HFFc6 (cell line): Measurements from ENCODE around the gene LUZP2. TPM values are rescaled to one million over a fixed set of nuclear protein-coding genes. Genes with fewer than 3 reads are reported as not detected.
"Not testable (repeated sequence)": the region's sequence is repeated elsewhere in the genome, so short reads cannot be mapped to it uniquely, and the experiment has no call there.

ENCODE experiments used
- DNase-seq: peaks from one replicate; pipeline ENCODE4 v3.0.0-alpha.2; 2018
- H3K27ac Mint-ChIP-seq: 2 replicates; pipeline ENCODE4 v1.8.0; 2020; ENCODE audit warnings: mild to moderate bottlenecking, mixed read lengths
- H3K27me3 Mint-ChIP-seq: 2 replicates; pipeline ENCODE4 v1.8.0; 2021; ENCODE audit warnings: mild to moderate bottlenecking, moderate library complexity, mixed read lengths; ENCODE audit not compliant: insufficient read depth
- H3K36me3 Mint-ChIP-seq: 2 replicates; pipeline ENCODE4 v1.8.0; 2021; ENCODE audit warnings: low read depth, mixed read lengths
- H3K4me1 Mint-ChIP-seq: 2 replicates; pipeline ENCODE4 v1.8.0; 2020; ENCODE audit warnings: low read depth, mixed read lengths
- H3K4me3 Mint-ChIP-seq: 2 replicates; pipeline ENCODE4 v1.8.0; 2020; ENCODE audit warnings: mild to moderate bottlenecking, moderate library complexity, mixed read lengths
- H3K9me3 Mint-ChIP-seq: 2 replicates; pipeline ENCODE4 v1.8.0; 2020; ENCODE audit warnings: mild to moderate bottlenecking, mixed read lengths
- total RNA-seq, 6 experiments: library from RNA; stranded (reverse); fragmentation: NEBNext Ultra II Directional; extraction: Animal tissue kit (Norgen Biotek cat#: 25700); gene quantifications; 2 replicates in 1 of 6; 3 replicates in 5 of 6; pipeline ENCODE4 v1.2.3, GENCODE V29; 2021
- TF ChIP-seq, protein P1 (sequence below): fragments of 200-600 bp; sonication (generic); IDR thresholded peaks from 2 replicates; pipeline ENCODE4 v1.5.0; 2021; ENCODE audit warnings: antibody characterized with exemption, mild to moderate bottlenecking

The LUZP2 gene
- total RNA-seq, 6 experiments from 2014 or later, result not detected

DNA sequence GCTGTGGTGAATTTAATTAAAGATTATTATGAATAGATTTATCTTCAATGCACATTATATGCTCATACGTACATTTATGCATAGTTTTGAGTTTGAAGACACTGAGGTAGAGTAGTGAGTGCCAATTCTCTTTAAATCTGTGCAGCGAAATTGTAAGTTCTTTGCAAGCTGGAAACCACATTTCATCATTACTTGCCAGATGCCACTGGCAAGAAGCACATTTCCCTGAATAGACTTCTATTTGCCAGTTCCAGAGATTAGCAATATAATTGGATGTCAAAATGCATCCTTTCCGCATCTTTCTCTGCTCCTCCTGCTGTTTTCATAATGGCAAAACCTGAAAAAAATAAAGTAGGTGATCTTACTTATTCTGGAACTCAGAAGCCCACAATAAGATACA lies 448.0 kb downstream of the LUZP2 start:
- no peaks in the 10 kb centered on the region for H3K27me3 Mint-ChIP-seq
- H3K9me3 Mint-ChIP-seq, result peaks cover 16% of the 10 kb centered on the region
- no peak overlapping the region for H3K27ac Mint-ChIP-seq
- no peak for DNase-seq
- H3K4me3 Mint-ChIP-seq, result no peak overlapping the region
- TF ChIP-seq, protein P1, sequence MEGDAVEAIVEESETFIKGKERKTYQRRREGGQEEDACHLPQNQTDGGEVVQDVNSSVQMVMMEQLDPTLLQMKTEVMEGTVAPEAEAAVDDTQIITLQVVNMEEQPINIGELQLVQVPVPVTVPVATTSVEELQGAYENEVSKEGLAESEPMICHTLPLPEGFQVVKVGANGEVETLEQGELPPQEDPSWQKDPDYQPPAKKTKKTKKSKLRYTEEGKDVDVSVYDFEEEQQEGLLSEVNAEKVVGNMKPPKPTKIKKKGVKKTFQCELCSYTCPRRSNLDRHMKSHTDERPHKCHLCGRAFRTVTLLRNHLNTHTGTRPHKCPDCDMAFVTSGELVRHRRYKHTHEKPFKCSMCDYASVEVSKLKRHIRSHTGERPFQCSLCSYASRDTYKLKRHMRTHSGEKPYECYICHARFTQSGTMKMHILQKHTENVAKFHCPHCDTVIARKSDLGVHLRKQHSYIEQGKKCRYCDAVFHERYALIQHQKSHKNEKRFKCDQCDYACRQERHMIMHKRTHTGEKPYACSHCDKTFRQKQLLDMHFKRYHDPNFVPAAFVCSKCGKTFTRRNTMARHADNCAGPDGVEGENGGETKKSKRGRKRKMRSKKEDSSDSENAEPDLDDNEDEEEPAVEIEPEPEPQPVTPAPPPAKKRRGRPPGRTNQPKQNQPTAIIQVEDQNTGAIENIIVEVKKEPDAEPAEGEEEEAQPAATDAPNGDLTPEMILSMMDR, result no peak
- no peaks in the 10 kb centered on the region for H3K4me1 Mint-ChIP-seq
- no peaks in the 10 kb centered on the region for H3K36me3 Mint-ChIP-seq

DNA sequence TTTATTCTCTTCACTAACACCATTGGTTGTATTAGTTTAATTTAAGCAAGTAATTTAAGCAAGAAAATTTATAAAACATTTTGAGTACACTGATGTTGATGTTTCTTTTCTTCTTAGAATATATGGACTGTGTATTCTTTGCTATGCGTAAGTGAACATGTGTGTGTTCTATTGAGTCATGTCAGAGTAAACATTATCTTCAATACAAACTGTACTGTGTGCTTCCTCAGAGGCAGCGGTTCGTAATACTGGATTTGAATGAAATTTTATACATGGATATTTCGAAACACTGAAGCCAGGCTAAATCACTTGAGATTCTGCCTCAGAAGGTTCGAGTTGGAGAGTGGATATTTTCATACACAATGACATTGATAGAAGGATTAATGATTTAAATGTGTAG lies 452.6 kb downstream of the LUZP2 start:
- Mint-ChIP-seq H3K36me3 (no peaks in the 10 kb centered on the region), H3K27me3 (no peaks in the 10 kb centered on the region), H3K4me3 (no peak overlapping the region), H3K27ac (no peak overlapping the region), H3K9me3 (peaks cover 21% of the 10 kb centered on the region), H3K4me1 (no peaks in the 10 kb centered on the region)
- TF ChIP-seq, protein P1, result no peak
- DNase-seq, result no peak

DNA sequence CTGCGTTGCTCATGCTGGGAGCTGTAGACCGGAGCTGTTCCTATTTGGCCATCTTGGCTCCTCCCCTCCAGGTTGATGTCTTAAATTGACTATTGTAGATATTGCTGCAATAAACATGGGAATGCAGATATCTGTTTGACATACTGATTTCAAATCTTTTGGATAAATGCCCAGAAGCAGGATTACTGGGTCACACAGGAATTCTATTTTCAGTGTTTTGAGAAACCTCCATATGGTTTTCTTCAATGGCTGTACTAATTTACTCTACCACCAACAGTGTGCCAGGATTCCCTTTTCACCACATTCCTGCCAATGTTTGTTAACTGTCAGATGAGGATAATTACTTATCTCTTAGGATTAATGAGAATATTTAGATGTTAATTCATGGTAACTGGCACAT lies 467.0 kb downstream of the LUZP2 start:
- peaks cover 20% of the 10 kb centered on the region for H3K9me3 Mint-ChIP-seq
- no peak for DNase-seq
- no peaks in the 10 kb centered on the region for H3K4me1 Mint-ChIP-seq
- no peak overlapping the region for H3K27ac Mint-ChIP-seq
- TF ChIP-seq, protein P1, result no peak
- no peak overlapping the region for H3K4me3 Mint-ChIP-seq
- peaks cover 2% of the 10 kb centered on the region; the same call in 1 of the 2 replicates for H3K27me3 Mint-ChIP-seq
- peaks cover 5% of the 10 kb centered on the region; the same call in 1 of the 2 replicates for H3K36me3 Mint-ChIP-seq

DNA sequence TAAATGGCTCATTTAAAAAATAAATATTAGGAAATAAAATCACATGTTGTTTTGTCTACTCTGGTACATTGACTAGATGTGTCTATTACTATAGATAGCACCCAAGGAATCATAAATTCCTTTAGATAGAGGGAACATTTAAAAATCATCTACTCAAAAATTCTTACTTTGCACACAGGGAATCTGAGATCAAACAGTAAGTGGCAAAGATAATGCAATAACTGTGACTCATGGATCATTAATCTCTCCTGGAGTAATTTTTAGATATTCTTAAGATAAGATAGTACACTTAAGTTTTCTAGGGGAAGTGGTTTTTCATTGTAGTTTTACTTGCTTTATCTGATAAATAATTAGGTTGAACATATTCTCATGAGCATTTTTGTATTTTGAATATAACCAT lies 468.9 kb downstream of the LUZP2 start:
- H3K27me3 Mint-ChIP-seq, result peaks cover 2% of the 10 kb centered on the region; the same call in 1 of the 2 replicates
- peaks cover 5% of the 10 kb centered on the region; the same call in 1 of the 2 replicates for H3K36me3 Mint-ChIP-seq
- H3K9me3 Mint-ChIP-seq, result peaks cover 27% of the 10 kb centered on the region
- no peak overlapping the region for H3K27ac Mint-ChIP-seq
- no peak overlapping the region for H3K4me3 Mint-ChIP-seq
- no peaks in the 10 kb centered on the region for H3K4me1 Mint-ChIP-seq
- no peak for DNase-seq
- TF ChIP-seq, protein P1, result no peak

DNA sequence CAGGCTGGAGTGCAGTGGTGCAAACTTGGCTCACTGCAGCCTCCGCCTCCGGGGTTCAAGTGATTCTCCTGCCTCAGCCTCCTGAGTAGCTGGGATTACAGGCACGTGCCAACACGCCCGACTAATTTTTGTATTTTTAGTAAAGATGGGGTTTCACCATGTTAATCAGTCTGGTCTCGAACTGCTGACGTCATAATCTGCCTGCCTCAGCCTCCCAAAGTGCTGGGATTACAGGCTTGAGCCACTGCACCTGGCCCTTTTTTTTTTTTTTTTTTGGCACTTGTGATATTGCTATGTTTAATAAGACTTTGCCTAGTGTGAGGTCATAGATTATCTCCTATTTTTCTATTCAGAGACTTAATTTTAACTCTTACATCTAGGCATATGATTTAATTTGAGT lies 497.1 kb downstream of the LUZP2 start:
- not testable (repeated sequence) for H3K36me3 Mint-ChIP-seq, H3K4me1 Mint-ChIP-seq, DNase-seq, H3K27me3 Mint-ChIP-seq, H3K27ac Mint-ChIP-seq, H3K4me3 Mint-ChIP-seq, H3K9me3 Mint-ChIP-seq

DNA sequence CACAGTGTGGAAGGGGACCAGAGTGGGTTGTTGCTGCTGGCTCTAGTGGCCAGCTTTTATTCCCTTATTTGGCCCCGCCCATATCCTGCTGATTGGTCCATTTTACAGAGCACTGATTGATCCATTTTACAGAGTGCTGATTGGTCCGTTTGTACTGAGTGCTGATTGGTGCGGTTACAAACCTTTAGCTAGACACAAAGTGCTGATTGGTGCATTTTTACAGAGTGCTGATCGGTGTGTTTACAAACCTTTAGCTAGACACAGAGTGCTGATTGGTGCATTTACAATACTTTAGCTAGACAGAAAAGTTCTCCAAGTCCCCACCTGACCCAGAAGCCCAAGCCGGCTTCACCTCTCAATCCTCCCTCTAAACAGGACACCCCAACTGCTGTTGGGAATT lies 503.1 kb downstream of the LUZP2 start:
- H3K27me3 Mint-ChIP-seq, DNase-seq, H3K4me3 Mint-ChIP-seq, H3K36me3 Mint-ChIP-seq, H3K4me1 Mint-ChIP-seq, H3K27ac Mint-ChIP-seq: not testable (repeated sequence)
- H3K9me3 Mint-ChIP-seq, result peaks cover 31% of the 10 kb centered on the region

DNA sequence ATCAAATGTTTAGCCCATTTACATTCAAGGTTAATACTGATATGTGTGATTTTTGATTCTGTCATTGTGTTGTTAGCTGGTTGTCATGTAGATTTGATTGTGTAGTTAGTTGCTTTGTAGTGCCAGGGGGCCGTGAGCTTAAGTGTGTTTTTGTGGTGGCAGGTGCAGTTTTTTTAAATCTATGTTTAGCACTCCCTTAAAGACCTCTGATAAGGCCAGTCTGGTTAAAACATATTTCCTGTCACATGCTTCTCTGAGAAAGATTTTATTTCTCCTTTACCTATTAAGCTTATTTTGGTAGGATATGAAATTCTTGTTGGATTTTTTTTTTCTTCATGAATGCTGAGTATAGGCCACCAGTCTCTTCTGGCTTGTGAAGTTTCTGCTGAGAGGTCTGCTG lies 540.6 kb downstream of the LUZP2 start:
- TF ChIP-seq, protein P1, result no peak
- Mint-ChIP-seq H3K27me3 (no peaks in the 10 kb centered on the region), H3K27ac (no peak overlapping the region), H3K4me1 (no peaks in the 10 kb centered on the region), H3K4me3 (no peak overlapping the region), H3K9me3 (peaks cover 43% of the 10 kb centered on the region; the same call in 1 of the 2 replicates), H3K36me3 (no peaks in the 10 kb centered on the region)
- DNase-seq, result no peak
